Measurements from ENCODE around the gene VTN.

The VTN gene

DNA sequence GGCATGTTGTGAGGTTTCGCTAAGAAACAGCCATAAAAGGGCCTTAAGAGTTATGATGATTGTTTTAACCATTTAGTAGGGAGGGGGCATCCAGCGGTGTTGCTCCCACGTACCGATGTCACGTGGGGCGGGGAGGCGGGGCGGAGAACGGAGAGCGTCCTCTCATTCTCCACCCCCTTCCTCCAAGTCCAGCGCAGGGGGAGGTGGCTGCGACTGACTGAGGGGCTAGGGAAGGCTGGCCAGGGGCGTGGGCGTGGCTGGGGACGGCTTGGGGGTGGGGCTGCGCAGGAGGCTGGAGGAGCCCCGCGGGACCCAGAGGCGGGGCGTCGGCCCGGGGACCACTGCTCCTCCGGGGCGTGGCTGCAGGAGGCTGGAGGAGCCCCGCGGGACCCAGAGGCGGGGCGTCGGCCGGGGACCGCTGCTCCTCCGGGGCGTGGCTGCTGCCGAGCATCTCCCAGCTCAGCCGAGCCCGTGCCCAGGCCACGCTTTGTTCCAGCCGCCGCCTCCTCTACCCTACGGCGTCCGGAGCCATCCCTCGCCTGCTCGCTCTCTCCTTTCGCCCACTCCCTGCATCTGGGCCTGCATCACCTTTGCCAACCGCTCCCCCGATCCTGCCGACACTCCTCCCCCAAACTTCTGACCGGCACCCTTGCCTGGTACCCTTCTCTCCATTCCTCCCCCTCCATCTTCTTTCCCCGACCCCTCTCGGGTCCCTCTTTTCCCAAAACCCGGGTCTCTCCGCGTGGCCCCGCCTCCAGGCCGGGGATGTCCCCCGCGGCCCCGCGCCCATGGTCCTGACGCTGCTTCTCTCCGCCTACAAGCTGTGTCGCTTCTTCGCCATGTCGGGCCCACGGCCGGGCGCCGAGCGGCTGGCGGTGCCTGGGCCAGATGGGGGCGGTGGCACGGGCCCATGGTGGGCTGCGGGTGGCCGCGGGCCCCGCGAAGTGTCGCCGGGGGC, 1.4 kb upstream of the VTN start, which contains the start of gene SARM1:
TSS of gene SARM1 (plus strand) at position 450 of the 958 bp plus-strand sequence. CDS start at position 789, 339 bp downstream.
- intact Hi-C loops (cut with DNase I) = no loop called here
- DNase-seq = peak; percentile 69 to 98 (median 85)

DNA sequence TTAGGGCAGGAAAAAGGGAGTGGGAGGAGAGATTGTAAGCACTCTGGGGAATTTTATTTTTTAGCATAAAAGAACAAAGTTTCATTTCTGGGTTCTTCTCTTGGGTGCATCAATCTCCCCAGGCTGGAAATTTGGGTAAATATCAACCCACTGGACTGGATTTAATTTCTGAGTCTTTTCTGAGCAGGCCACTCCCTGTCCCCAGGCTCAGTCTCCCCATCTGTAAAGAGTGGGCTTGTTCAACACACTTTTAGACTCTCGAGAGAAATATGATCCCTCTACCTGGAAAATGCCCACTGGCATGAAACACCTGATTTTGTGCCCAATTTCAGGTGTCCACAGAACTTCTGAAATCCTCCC, 617 bp upstream of the VTN start:
- DNase-seq = no peak
- intact Hi-C loops (cut with DNase I) = no loop called here

DNA sequence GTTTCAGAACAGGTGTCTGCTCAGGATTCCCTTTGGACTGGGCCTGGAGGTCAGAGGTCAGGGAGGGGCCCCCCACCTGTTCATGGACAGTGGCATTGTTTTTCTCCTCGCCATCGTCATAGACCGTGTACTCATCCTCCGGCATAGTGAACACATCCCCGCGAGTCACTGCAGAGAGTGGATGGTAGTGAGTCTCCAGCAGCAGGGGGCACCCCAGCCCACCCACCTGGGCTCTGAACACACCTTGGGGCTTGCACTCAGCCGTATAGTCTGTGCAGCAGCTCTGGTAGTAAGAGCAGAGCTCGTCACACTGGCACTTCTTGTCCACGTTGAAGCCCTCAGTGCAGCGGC, 448 bp downstream of the VTN start:
- intact Hi-C loops (cut with DNase I) = no loop called here
- peak in 1 of 10 donors; percentile 48 for DNase-seq

DNA sequence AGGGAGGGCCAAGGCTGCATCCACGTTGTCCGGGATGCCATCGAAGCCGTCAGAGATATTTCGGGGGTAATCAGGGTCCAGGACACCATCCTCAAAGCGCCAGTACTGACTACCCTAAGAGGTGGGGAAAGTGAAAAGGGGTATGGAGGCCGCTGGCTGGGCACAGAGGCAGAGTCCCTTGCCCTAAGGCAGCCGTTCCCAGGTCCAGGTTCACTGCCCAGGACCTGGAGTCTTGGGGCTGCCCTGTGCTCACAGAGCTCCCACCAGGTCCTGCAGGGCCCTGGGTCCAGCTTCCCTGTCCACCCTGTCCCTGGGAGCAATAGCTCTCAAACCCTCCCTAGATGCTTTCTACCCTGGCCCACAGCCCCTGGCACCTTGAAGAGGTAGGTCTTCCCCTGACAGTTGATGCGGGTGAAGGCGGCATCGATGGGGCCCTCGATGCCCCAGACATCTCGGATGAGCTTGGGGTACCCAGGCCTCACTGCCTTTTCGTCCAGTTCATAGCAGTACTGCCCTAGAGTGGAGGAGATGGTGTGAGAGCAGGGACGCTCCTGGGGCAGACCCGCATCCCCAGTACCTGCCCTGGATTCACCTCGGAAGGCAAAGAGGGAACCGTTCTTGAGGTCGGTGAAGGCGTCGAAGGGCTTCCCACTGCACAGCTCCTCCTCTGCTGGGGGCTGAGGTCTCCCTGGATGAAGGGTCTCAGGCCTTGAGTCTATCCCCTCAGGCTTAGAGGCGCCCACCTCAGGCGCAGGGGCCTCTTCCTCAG, 1.0 kb downstream of the VTN start:
- peak in 1 of 10 donors; percentile 44 for DNase-seq
- intact Hi-C loops (cut with DNase I) = no loop called here

DNA sequence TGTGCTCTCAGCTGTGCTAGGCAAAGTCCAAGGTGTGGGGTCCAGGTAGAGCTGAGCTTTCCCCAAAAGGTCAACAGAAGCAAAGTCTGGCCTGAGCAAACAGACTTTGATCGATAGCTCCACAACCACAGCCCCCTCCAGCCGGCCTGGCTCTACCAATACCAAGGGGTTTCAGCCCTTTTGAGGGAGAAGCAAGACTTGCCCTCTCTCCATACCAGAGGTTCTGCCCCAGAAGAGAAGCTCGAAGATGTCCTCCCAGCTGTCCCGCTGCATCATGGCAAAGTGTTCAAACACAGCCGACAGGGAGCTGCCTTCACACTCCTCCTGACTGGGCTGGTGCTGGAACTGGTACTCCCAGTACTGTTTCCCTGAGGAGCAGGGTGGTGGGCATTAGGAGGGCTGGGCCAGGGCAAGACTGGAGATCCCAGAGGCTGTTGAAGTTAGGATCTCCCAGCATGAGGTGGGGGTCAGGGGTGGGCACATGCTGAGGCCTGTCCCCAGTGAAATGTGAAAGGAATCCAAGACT, 1.7 kb downstream of the VTN start:
- intact Hi-C loops (cut with DNase I) = no loop called here
- peak in 1 of 10 donors; percentile 81 for DNase-seq

DNA sequence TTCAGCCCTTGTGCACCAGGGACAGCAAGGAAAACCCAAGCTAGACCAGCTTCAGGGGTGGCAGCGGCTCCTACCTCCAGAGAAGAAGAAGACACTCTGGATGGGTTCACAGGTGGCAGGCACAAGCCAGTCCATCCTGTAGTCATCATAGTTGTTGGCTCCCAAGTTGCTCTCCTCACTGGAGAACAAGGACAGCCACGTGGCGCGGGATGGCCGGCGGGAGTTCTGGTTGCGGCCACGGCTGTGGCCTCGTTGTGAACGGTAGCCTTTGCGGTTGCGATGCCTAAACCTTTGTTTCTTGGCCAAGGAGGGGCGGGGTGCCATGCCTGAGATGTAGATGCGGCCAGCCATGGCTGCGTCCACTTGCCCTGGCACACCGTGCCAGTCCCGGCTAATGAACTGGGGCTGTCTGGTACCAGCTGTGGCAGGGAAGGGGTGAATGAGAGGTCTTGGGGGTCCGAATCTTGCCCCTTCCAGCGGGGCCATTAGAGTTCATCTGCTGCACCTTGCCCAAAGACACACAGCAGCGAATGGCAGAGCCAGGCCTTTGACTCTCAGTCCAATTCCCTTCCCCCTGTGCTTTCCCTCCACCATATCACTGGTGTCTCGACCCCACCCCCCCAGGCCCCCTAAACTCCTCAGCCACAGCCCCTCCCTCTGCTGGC, 2.3 kb downstream of the VTN start:
- DNase-seq = peak in 2 of 10 donors; percentile 49 to 50
- intact Hi-C loops (cut with DNase I) = no loop called here

DNA sequence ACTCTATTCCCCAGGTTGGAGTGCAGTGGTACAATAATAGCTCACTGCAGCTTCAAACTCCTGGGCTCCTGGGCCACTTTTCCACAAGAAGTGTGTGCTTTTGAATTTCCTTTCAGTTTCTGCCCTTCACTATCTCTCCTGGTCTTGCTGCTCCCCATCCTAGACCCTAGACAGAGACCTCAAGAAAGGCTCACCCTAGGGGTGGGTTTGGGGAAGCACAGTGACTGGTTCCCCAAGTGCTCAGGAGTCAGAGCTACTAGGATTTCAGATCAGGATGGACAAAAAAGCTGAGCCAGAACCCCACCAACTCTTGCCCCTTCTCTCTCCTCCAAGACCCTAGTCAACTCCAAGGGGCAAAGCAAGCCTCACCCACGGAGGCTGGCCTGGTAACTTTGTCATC, 3.5 kb downstream of the VTN start:
- DNase-seq = no peak
- intact Hi-C loops (cut with DNase I) = no loop called here

DNA sequence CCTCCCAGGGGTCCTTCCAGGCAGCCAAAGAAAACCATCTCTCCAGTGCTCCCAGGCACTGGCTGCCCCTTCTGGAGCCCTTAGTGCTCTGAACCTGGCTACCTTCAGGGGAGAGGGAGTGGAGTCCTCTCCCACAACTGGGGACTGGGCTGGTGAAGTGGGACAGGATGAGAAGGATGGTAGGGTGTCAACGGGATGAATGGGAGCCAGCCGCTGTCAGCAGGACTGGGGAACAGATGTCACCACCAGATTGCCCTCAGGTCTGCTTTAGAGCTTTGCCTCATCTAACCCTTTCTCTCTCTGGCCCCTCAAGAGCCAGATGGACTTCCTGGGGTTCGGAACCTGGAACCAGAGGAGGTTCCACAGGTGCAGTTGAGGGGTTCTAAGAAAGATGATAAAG, 4.6 kb downstream of the VTN start:
- intact Hi-C loops (cut with DNase I) = no loop called here

DNA sequence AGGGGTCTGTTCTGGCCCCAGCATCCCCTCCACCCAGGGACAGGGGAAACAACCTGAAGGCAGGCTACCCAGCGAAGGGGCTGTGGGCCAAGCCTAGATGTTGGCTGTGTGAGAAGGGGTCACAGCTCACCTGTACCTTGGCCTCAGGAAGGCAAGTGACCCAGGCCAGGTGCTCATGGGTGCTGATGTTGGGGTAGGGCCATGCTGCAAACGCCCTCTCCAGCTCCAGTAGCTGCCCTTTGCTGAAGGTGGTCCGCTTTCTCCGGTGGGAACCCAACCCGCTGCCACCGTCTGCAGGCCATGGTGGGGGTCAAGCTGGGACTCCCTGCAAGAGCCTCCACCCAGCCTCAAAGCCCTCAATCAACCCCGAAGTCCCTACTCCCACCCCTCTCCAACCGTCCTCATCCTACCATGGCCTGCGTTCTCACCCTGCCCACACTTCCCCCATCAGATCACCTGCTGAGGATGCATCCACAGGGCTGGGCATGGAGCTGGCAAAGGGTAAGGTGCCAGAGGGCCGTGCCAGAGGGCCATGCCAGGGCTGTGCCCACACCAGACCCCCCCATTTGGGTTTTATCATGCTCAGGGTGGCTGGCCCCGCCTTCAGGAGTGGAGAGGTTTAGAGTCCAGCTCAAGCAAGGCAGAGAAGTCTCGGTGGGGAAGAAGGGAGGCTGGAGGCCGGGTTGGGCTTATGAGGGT, 5.3 kb downstream of the VTN start, which contains the start of gene SEBOX:
TSS of gene SEBOX (minus strand) at position 535 of the 699 bp plus-strand sequence. CDS start at position 487, 48 bp downstream.
- intact Hi-C loops (cut with DNase I) = no loop called here
- DNase-seq = peak in 2 of 10 donors; percentile 19 to 77

More for the DNA sequence above, 4.6 kb downstream of the VTN start:
- DNase-seq = no peak

DNA sequence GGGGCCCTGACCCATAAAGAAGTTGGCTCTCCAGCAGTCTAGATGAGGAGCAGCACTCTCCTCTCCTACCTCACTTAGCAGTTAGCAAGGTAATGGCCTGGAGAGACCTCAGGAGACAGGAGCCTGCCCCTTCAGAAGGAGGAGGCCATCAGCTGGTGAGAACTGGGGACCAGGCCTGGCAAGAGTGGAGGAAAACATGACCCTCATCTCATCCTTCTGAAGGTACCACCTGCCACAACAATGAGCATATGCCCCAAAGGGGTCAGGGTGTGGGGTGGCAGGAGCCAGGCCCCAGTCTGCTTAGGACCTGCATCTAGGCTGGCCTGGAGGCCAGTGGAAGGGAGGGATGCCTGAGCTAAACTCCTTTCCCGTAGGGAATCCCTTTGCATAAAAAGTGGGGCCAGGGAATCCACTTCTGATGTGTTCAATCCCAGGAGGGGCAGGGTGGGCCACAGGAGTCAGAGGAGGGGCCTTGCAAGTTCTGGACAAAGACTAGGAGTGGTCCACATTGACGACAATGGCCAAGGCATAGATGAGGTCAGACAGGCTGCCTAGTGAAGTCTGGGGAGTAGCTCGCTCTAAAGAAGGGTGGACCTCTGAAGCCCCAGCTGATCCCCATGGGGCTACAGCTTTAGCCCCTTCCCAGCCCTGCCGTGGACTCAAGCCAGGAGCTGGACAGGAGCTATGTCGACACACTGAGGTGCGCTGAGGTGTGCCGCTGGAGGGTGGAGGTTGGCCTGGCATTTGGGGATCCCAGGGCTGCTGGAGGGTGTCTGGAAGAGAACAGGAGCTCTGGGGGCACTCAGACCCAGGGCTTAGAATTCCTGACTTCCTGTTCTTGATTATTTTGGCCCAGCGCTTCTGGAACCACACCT, 6.1 kb downstream of the VTN start:
- peak in 3 of 10 donors; percentile 41 to 57 (median 45) for DNase-seq
- intact Hi-C loops (cut with DNase I) = no loop called here

DNA sequence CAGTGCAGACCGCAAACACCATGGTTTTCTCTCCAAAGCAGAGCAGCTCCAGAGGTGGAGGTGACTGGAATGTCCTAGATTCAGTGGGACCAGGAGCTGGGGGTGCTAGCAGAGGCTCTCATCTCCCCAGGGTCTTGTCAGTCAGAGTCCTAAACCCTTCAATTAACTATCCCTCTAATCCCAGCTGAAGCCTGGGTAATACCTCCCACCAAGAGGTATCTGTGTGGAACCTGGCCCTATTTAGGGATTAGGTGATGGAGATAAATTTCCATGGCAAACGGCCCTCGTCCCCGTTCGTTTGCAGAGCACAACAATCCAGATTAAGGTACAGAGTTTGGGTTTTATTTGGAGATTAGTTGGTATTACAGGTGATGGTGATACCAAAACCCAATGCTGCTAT, 6.9 kb downstream of the VTN start:
- intact Hi-C loops (cut with DNase I) = no loop called here
- DNase-seq = no peak

DNA sequence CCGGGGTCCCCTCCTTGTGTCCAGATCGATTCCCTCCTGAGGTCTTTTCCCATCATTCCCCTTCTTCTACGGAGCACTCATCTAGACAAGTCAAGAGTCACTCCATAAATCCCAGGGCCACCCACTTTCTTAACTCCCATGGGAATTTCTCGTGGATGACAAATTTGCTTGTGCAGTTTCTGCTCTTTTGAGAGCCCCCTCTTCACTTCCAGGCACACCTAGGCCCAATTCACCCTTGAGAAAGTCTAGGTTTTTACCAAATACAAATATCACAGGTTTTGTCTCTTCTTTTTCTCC, 12.3 kb downstream of the VTN start:
- intact Hi-C loops (cut with DNase I) = loop anchor here (1.0 kb wide), 1 partner anchor 23 kb away; the partner anchor contains the start of genes IFT20 and TNFAIP1
- DNase-seq = no peak

DNA sequence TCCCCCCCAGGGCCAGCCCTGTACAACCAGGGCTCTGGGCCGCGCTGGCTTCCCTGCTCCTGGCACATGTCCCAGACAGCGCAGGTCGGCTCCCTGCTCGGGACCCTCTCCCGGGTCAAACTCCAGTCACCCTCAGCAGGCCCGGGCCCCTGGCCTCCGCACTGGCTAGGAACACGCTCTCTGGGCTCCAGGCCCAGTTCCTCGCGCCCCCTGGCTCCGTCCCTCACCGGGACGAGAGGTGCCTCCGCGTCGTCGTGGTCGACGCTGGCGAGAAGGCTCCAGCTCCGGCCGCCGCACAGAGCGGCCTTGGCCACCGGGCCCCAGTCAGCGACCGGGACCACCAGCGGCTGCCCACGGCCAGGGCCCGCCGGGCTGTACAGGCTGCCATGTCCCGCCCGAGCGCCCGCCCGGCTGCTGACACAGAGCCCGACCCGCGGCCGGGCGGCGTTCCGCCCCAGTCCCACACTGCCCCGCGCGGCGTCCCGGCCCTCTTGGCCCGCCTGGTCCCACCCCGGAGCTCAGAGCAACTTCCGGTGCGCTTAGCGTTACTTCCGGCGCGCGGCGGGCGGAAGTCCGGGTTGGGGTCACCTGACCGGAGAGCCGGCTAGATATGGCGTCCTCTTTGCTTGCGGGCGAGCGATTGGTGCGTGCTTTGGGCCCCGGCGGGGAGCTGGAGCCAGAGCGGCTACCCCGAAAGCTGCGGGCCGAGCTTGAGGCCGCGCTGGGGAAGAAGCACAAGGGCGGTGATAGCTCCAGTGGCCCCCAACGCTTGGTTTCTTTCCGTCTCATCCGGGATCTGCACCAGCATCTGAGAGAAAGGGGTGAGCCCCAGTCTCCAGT, 12.8 kb downstream of the VTN start, which contains the start of gene POLDIP2:
TSS of gene POLDIP2 (minus strand) at position 467 of the 840 bp plus-strand sequence. CDS start at position 388, 79 bp downstream.
- intact Hi-C loops (cut with DNase I) = loop anchor here (1.0 kb wide), 1 partner anchor 22 kb away; the partner anchor contains the start of genes IFT20 and TNFAIP1
- DNase-seq = peak; percentile 92 to 99 (median 96)

DNA sequence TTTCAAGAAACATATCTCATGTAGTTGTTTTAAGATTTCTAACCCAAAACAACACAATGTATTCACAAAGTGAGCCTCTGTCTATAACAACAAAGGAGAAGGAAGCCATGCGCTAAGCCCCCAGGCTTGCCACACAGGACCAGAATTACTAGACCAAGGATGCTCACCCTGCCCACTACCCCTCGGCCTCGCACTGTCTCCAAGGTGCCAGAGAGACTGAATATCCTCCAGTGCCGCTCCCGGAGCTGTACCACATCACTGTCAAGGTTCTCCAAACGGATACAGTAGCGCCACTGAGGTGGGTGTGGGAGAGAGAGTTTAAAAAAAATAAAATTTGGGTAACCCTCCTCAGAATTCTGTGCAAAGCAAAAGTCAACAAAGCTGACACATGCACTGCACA, 19.8 kb downstream of the VTN start:
- intact Hi-C loops (cut with DNase I) = no loop called here
- DNase-seq = no peak

DNA sequence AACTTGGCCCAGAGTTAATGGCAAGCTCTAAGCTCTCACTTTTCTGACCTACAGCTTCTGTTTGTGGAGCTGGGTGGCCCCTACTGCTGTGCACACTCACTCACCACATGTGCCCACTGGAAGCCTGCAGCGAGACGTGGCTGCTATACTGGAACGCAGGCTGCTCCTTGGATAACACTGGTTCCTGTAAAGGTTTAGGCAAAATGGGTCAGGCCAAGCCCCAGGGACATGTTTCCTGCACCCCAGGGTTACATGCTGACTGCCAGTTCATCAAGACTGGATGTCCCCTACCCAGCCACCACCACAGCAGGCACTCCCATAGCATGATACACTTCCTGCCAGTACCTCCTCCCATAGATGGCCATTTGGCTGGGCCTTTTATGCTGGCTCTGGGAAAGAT, 21.1 kb downstream of the VTN start:
- intact Hi-C loops (cut with DNase I) = no loop called here
- peak in 1 of 10 donors; percentile 53 for DNase-seq

DNA sequence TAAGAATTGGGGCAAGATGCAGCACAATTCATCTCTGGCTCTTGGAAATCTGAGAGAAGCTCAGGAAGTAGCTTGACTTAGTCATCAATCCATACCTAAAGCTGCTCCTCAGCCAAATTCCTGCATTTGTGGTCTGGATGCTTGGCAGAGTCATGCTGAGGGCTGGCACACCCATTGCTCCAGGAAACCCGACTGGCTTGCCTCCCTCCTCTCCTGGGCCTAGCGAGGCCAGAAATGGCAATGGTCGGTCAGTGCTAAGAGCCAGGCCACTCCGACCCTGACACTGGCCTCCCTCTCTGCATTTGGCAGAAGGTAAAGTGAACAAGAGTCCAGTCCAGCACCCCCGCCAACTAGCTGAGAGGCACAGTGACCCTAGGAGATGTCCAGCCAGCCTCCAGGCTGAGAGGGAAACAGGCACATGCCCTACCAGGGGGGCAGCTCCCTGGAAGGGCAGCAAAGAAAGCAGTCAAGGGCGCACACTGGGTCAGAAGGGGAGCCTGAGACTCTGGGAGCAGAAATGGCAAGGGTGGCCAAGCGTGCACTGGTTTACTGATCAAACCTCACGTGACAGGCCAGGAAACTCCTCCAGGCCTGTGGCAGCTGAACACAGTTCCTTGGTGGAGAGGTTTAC, 22.7 kb downstream of the VTN start:
- DNase-seq = no peak
- intact Hi-C loops (cut with DNase I) = no loop called here

DNA sequence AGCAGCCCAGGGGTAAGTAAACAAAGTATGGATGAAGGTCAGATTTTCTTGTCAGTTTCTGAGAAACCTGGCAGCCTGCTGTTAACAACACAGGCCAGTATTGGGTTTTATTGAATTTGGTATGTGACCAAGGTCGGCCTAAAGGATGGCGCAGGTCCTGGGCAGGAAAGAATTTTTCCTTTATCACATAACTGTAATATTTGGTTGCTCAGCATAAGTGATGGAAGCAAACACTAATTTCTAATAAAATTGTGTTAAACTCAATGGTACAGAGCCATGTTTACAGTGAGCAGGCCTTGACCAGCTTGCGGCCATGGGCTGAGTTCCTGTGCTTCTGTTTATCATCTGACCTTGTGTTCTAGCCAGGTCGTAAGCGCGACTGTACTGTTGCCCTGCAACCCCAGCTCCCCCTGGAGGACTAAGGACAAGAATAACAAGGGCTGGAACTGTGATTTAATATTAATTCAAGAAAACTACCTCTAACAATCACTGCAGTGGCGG, 23.3 kb downstream of the VTN start:
- DNase-seq = no peak
- intact Hi-C loops (cut with DNase I) = no loop called here
